Osteocyte (in vitro differentiated cells): ENCODE measurements around the gene KAZALD1. TPM values are rescaled to one million over a fixed set of nuclear protein-coding genes. Genes with fewer than 3 reads are reported as not detected.

Source experiments
- DNase-seq: peaks from one replicate; pipeline ENCODE4 v3.0.0; 2021; ENCODE audit warnings: mixed read lengths; ENCODE audit not compliant: unreplicated experiment; ENCODE audit errors: extremely low spot score
- H3K27ac Mint-ChIP-seq: one replicate; pipeline ENCODE4 v1.8.0; 2021; ENCODE audit warnings: mild to moderate bottlenecking, mixed read lengths; ENCODE audit not compliant: unreplicated experiment
- H3K27me3 Mint-ChIP-seq: one replicate; pipeline ENCODE4 v1.8.0; 2021; ENCODE audit warnings: mixed read lengths; ENCODE audit not compliant: unreplicated experiment
- H3K36me3 Mint-ChIP-seq: one replicate; pipeline ENCODE4 v1.8.0; 2021; ENCODE audit warnings: mixed read lengths; ENCODE audit not compliant: unreplicated experiment
- H3K4me1 Mint-ChIP-seq: one replicate; pipeline ENCODE4 v1.8.0; 2021; ENCODE audit warnings: mixed read lengths; ENCODE audit not compliant: unreplicated experiment
- H3K4me3 Mint-ChIP-seq: one replicate; pipeline ENCODE4 v1.8.0; 2021; ENCODE audit warnings: mild to moderate bottlenecking, moderate library complexity, mixed read lengths; ENCODE audit not compliant: unreplicated experiment
- H3K9me3 Mint-ChIP-seq: one replicate; pipeline ENCODE4 v1.8.0; 2021; ENCODE audit warnings: mixed read lengths; ENCODE audit not compliant: unreplicated experiment
- CTCF ChIP-seq: fragments of 200-600 bp; sonication (generic); IDR thresholded peaks from 2 replicates; pipeline ENCODE4 v1.5.0; 2021; ENCODE audit warnings: antibody characterized with exemption, mild to moderate bottlenecking, moderate library complexity
- total RNA-seq: library from RNA; stranded (reverse); gene quantifications from 2 replicates; pipeline ENCODE4 v1.2.1, GENCODE V29; 2021

KAZALD1 gene
- total RNA-seq, 1 donor from 2014 or later, result 49.0 TPM

- peaks cover 21% of the 10 kb centered on the region for H3K27me3 Mint-ChIP-seq
- no peak overlapping the region for H3K4me3 Mint-ChIP-seq
- H3K4me1 Mint-ChIP-seq, result peaks cover 25% of the 10 kb centered on the region
- DNase-seq, result no peak
- no peaks in the 10 kb centered on the region for H3K9me3 Mint-ChIP-seq
- no peak for TF ChIP-seq CTCF
- H3K27ac Mint-ChIP-seq, result no peak overlapping the region
- no peaks in the 10 kb centered on the region for H3K36me3 Mint-ChIP-seq
Observed at GRCh38 chr10:101047961-101048892, 13.6 kb upstream of the KAZALD1 start.

- Mint-ChIP-seq H3K36me3 (no peaks in the 10 kb centered on the region), H3K9me3 (no peaks in the 10 kb centered on the region), H3K27ac (no peak overlapping the region), H3K4me1 (peaks cover 17% of the 10 kb centered on the region), H3K27me3 (peaks cover 21% of the 10 kb centered on the region), H3K4me3 (peak overlapping the region; percentile 47)
- DNase-seq, result peak; percentile 92
- TF ChIP-seq CTCF, result peak; percentile 87
Observed at GRCh38 chr10:101050208-101051069, 11.3 kb upstream of the KAZALD1 start.

GRCh38 chr10:101052285-101052684 is 9.5 kb upstream of the KAZALD1 start:
- H3K27me3 Mint-ChIP-seq, result peaks cover 16% of the 10 kb centered on the region
- DNase-seq, result no peak
- TF ChIP-seq CTCF, result no peak
- H3K9me3 Mint-ChIP-seq, result no peaks in the 10 kb centered on the region
- no peaks in the 10 kb centered on the region for H3K36me3 Mint-ChIP-seq
- H3K4me1 Mint-ChIP-seq, result peaks cover 10% of the 10 kb centered on the region
- H3K4me3 Mint-ChIP-seq, result no peak overlapping the region
- peak overlapping the region; percentile 60 for H3K27ac Mint-ChIP-seq

- peaks cover 10% of the 10 kb centered on the region for H3K4me1 Mint-ChIP-seq
- DNase-seq, result no peak
- no peak overlapping the region for H3K27ac Mint-ChIP-seq
- H3K36me3 Mint-ChIP-seq, result no peaks in the 10 kb centered on the region
- no peak for TF ChIP-seq CTCF
- no peaks in the 10 kb centered on the region for H3K9me3 Mint-ChIP-seq
- peaks cover 13% of the 10 kb centered on the region for H3K27me3 Mint-ChIP-seq
- no peak overlapping the region for H3K4me3 Mint-ChIP-seq
Observed at GRCh38 chr10:101053516-101053915, 8.3 kb upstream of the KAZALD1 start.

GRCh38 chr10:101054351-101054750 is 7.4 kb upstream of the KAZALD1 start:
- no peak for DNase-seq
- no peaks in the 10 kb centered on the region for H3K36me3 Mint-ChIP-seq
- no peak overlapping the region for H3K27ac Mint-ChIP-seq
- TF ChIP-seq CTCF, result no peak
- H3K4me3 Mint-ChIP-seq, result no peak overlapping the region
- H3K4me1 Mint-ChIP-seq, result peaks cover 10% of the 10 kb centered on the region
- peaks cover 4% of the 10 kb centered on the region for H3K27me3 Mint-ChIP-seq
- H3K9me3 Mint-ChIP-seq, result no peaks in the 10 kb centered on the region
